Measurements from ENCODE around the gene ASIC1. TPM values are rescaled to one million over a fixed set of nuclear protein-coding genes. Genes with fewer than 3 reads are reported as not detected.
A peak's percentile ranks its signal among the peaks of the same experiment; 100 is the strongest.

ASIC1 gene
- total and polyA plus RNA-seq, 2 donors from 2014 or later, result 0.99 to 1.6 TPM

DNA sequence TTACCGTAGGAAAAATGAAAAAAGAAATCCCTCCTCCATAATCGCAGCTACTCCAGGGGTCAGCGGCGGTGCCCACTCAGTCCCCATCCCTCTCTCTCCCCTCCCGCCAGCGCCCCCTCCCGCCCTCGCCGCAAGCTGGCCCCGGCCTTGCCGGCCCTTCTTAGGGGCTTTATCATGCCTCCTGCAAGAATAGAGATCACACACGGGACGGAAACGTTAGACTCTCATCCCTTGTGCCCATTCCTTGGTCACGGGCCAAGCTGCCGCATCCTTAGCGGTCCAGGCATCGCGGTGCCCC is 53.9 kb downstream of the ASIC1 start:
- peaks cover 0 to 39% (median 21%) of the 10 kb centered on the region in 3 donors for H3K4me1 ChIP-seq (ENCODE audit: control insufficient read depth in 2 of 3, insufficient read depth in 2 of 3, low read depth in 1 of 3, low read length in 3 of 3)
- H3K9ac ChIP-seq (ENCODE audit: low read length in 3 of 3), result peak overlapping the region in 2 of 3 donors; percentile 4 to 80
- H3K4me3 ChIP-seq (ENCODE audit: low read length in 3 of 3), result peak overlapping the region in 2 of 3 donors; percentile 45 to 49
- intact Hi-C loops (cut with DNase I), result no loop called here
- DNase-seq, result no peak
- peak overlapping the region; percentile 97 for H3K27ac ChIP-seq (ENCODE audit: low read depth in 2 of 2, low read length in 2 of 2)
- FAIRE-seq, result no peak
- TF ChIP-seq, protein P1, sequence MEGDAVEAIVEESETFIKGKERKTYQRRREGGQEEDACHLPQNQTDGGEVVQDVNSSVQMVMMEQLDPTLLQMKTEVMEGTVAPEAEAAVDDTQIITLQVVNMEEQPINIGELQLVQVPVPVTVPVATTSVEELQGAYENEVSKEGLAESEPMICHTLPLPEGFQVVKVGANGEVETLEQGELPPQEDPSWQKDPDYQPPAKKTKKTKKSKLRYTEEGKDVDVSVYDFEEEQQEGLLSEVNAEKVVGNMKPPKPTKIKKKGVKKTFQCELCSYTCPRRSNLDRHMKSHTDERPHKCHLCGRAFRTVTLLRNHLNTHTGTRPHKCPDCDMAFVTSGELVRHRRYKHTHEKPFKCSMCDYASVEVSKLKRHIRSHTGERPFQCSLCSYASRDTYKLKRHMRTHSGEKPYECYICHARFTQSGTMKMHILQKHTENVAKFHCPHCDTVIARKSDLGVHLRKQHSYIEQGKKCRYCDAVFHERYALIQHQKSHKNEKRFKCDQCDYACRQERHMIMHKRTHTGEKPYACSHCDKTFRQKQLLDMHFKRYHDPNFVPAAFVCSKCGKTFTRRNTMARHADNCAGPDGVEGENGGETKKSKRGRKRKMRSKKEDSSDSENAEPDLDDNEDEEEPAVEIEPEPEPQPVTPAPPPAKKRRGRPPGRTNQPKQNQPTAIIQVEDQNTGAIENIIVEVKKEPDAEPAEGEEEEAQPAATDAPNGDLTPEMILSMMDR (IDR thresholded peaks at IDR 0.05; ENCODE audit: borderline replicate concordance, extremely low read depth, insufficient read depth), result no peak
- H3K27me3 ChIP-seq (ENCODE audit: control insufficient read depth, insufficient read depth, low read length), result no peaks in the 10 kb centered on the region
- no peaks in the 10 kb centered on the region for H3K9me3 ChIP-seq (ENCODE audit: control insufficient read depth in 2 of 3, insufficient read depth in 1 of 3, low read length in 3 of 3)
- H3K36me3 ChIP-seq (ENCODE audit: control insufficient read depth in 2 of 3, insufficient read depth in 3 of 3, low read length in 3 of 3), result peaks cover 0 to 6% (median under 1%) of the 10 kb centered on the region in 3 donors

DNA sequence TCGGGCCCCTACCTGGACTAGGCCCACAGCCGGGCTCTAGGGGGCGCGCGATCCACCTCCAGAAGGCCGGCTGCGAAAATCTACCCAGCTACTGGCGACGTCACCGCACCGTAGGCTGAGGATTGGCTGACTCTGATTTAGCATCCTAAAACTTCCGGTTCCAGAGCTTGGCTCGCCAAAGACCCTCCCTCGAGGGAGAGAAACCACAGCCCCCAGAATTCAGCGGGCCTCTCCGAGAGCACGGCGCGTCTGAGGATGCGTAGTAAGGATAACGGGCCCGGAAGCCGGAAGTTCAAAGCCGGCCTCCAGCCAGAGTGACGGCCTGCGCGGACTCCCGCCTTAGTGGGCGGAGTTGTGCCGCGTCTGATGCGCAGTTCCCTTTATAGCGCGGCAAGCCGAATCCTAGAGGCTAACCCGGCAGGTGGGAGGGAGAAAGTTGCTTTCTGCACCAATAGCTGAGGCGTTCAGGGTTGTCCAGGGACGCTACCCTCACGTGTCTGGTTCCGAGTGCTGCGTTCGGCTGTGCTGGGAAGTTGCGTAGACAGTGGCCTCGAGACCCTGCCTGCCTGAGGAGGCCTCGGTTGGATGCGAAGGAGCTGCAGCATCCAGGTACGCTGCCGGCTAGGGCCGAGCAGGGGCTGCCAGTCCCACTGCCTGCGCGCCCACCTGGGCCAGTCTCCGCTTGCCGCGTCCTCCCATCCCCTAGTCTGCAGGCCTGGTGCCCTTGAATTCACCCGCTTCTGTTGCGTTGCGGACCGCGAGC is 54.5 kb downstream of the ASIC1 start, which contains the start of gene COX14:
Gene COX14, plus strand, starts transcription at position 544 of the 763 bp plus-strand sequence. CDS start 7,808 bp downstream, outside the sequence.
- intact Hi-C loops (cut with DNase I), result no loop called here
- Histone ChIP-seq H3K4me1 (ENCODE audit: control insufficient read depth in 2 of 3, insufficient read depth in 2 of 3, low read depth in 1 of 3, low read length in 3 of 3) (peaks cover 0 to 41% (median 21%) of the 10 kb centered on the region in 3 donors), H3K9ac (ENCODE audit: low read length in 3 of 3) (peak within 1 kb of the TSS; percentile 94 to 99 (median 99)), H3K4me3 (ENCODE audit: low read length in 3 of 3) (peak within 1 kb of the TSS; percentile 95 to 100 (median 99)), H3K9me3 (ENCODE audit: control insufficient read depth in 2 of 3, insufficient read depth in 1 of 3, low read length in 3 of 3) (no peaks in the 10 kb centered on the region), H3K27ac (ENCODE audit: low read depth in 2 of 2, low read length in 2 of 2) (peak within 1 kb of the TSS; percentile 98 to 99), H3K36me3 (ENCODE audit: control insufficient read depth in 2 of 3, insufficient read depth in 3 of 3, low read length in 3 of 3) (peaks cover 0 to 6% (median 3%) of the 10 kb centered on the region in 3 donors), H3K27me3 (ENCODE audit: control insufficient read depth, insufficient read depth, low read length) (no peaks in the 10 kb centered on the region)
- DNase-seq (peak; percentile 100), FAIRE-seq (peak; percentile 98)
- TF ChIP-seq, protein P1 (IDR thresholded peaks at IDR 0.05; ENCODE audit: borderline replicate concordance, extremely low read depth, insufficient read depth), result peak; percentile 74

- peaks cover 0 to 3% (median 1%) of the 10 kb centered on the region in 3 donors for H3K36me3 ChIP-seq (ENCODE audit: control insufficient read depth in 2 of 3, insufficient read depth in 3 of 3, low read length in 3 of 3)
- peak overlapping the region; percentile 95 to 100 (median 99) for H3K4me3 ChIP-seq (ENCODE audit: low read length in 3 of 3)
- FAIRE-seq (no peak), DNase-seq (peak in 1 of 5 donors; percentile 62)
- peak overlapping the region; percentile 98 to 99 for H3K27ac ChIP-seq (ENCODE audit: low read depth in 2 of 2, low read length in 2 of 2)
- TF ChIP-seq, protein P1 (IDR thresholded peaks at IDR 0.05; ENCODE audit: borderline replicate concordance, extremely low read depth, insufficient read depth), result no peak
- intact Hi-C loops (cut with DNase I), result no loop called here
- H3K9ac ChIP-seq (ENCODE audit: low read length in 3 of 3), result peak overlapping the region; percentile 94 to 99 (median 99)
- no peaks in the 10 kb centered on the region for H3K27me3 ChIP-seq (ENCODE audit: control insufficient read depth, insufficient read depth, low read length)
- H3K9me3 ChIP-seq (ENCODE audit: control insufficient read depth in 2 of 3, insufficient read depth in 1 of 3, low read length in 3 of 3), result no peaks in the 10 kb centered on the region
- H3K4me1 ChIP-seq (ENCODE audit: control insufficient read depth in 2 of 3, insufficient read depth in 2 of 3, low read depth in 1 of 3, low read length in 3 of 3), result peaks cover 0 to 39% (median 25%) of the 10 kb centered on the region in 3 donors
These were observed 55.2 kb downstream of the ASIC1 start for GRCh38 chr12:50112456-50113218.
